WTC11 (cell line): ENCODE results near the gene DCUN1D1. TPM values are rescaled to one million over a fixed set of nuclear protein-coding genes. Genes with fewer than 3 reads are reported as not detected.

Experiments used
- ATAC-seq: fragments of 200-7000 bp; cut with Tn5 transposase; 2 replicates; pipeline ENCODE4 v1.10.0; 2021; ENCODE audit warnings: mild to moderate bottlenecking, moderate library complexity
- CTCF ChIA-PET: fragments of 300-600 bp; sonication (Branson Sonifier 250); formaldehyde crosslinking; loops from one replicate; lab custom pipeline; 2021; ENCODE audit warnings: antibody characterized with exemption; lab: Charles Lee
- POLR2A ChIA-PET: fragments of 350-600 bp; sonication (Branson Sonifier 250); formaldehyde crosslinking; loops from one replicate; lab custom pipeline; 2021; ENCODE audit warnings: antibody characterized with exemption; lab: Charles Lee
- DNase-seq: peaks from one replicate; pipeline ENCODE4 v3.0.0; 2021; ENCODE audit warnings: low spot score
- H3K27ac Mint-ChIP-seq: 2 replicates; pipeline ENCODE4 v1.8.0; 2021; ENCODE audit warnings: mixed read lengths
- H3K27me3 Mint-ChIP-seq: 2 replicates; pipeline ENCODE4 v1.8.0; 2021; ENCODE audit warnings: low read depth, mild to moderate bottlenecking, moderate library complexity, mixed read lengths
- H3K36me3 Mint-ChIP-seq: 2 replicates; pipeline ENCODE4 v1.8.0; 2021; ENCODE audit warnings: mixed read lengths
- H3K4me1 Mint-ChIP-seq: 2 replicates; pipeline ENCODE4 v1.8.0; 2022; ENCODE audit warnings: mixed read lengths
- H3K4me3 Mint-ChIP-seq: 2 replicates; pipeline ENCODE4 v1.8.0; 2021; ENCODE audit warnings: mild to moderate bottlenecking, moderate library complexity, mixed read lengths
- H3K9me3 Mint-ChIP-seq: 2 replicates; pipeline ENCODE4 v1.8.0; 2021; ENCODE audit warnings: mixed read lengths
- ARID4B ChIP-seq: sonication (generic); formaldehyde crosslinking; IDR thresholded peaks from 2 replicates; pipeline ENCODE4 v1.8.0; 2023; ENCODE audit warnings: missing genetic modification reagents, mild to moderate bottlenecking, borderline replicate concordance
- ATF1 ChIP-seq: sonication (generic); formaldehyde crosslinking; IDR thresholded peaks from 2 replicates; pipeline ENCODE4 v1.8.1; 2023; ENCODE audit warnings: mild to moderate bottlenecking, moderate library complexity, missing genetic modification reagents
- ERG ChIP-seq: fragments of 250-450 bp; sonication (Bioruptor Pico); IDR thresholded peaks from 2 replicates; pipeline ENCODE4 v1.8.0; 2021; ENCODE audit warnings: mild to moderate bottlenecking
- ETV6 ChIP-seq: sonication (generic); formaldehyde crosslinking; IDR thresholded peaks from 2 replicates; pipeline ENCODE4 v1.8.1; 2022; ENCODE audit warnings: mild to moderate bottlenecking, missing genetic modification reagents
- GRHL2 ChIP-seq: fragments of 250-450 bp; sonication (Bioruptor Pico); IDR thresholded peaks from 2 replicates; pipeline ENCODE4 v1.8.0; 2022; ENCODE audit warnings: mild to moderate bottlenecking, moderate library complexity; ENCODE audit not compliant: insufficient replicate concordance, severe bottlenecking
- HMGA2 ChIP-seq: fragments of 250-450 bp; sonication (Bioruptor Pico); IDR thresholded peaks from 2 replicates; pipeline ENCODE4 v1.4.0; 2021; ENCODE audit warnings: mild to moderate bottlenecking, moderate library complexity
- IRF1 ChIP-seq: sonication (generic); formaldehyde crosslinking; IDR thresholded peaks from 2 replicates; pipeline ENCODE4 v1.8.0; 2023; ENCODE audit warnings: missing genetic modification reagents
- NFATC4 ChIP-seq: fragments of 250-450 bp; sonication (Bioruptor Pico); IDR thresholded peaks from 2 replicates; pipeline ENCODE4 v1.9.0; 2021; ENCODE audit warnings: mild to moderate bottlenecking
- RELA ChIP-seq: sonication (generic); formaldehyde crosslinking; IDR thresholded peaks from 2 replicates; pipeline ENCODE4 v1.8.1; 2022; ENCODE audit warnings: missing genetic modification reagents, mild to moderate bottlenecking, borderline replicate concordance
- SMAD4 ChIP-seq: sonication (generic); formaldehyde crosslinking; IDR thresholded peaks from 2 replicates; pipeline ENCODE4 v1.8.0; 2022; ENCODE audit warnings: mild to moderate bottlenecking, missing genetic modification reagents
- ZNF317 ChIP-seq: sonication (generic); formaldehyde crosslinking; IDR thresholded peaks from 2 replicates; pipeline ENCODE4 v1.8.1; 2023; ENCODE audit warnings: low read depth, mild to moderate bottlenecking, moderate library complexity, missing genetic modification reagents, borderline replicate concordance
- ZNF671 ChIP-seq: fragments of 250-450 bp; sonication (Bioruptor Pico); IDR thresholded peaks from 2 replicates; pipeline ENCODE4 v1.8.0; 2021; ENCODE audit warnings: mild to moderate bottlenecking
- total RNA-seq: library from RNA; stranded (reverse); gene quantifications from 3 replicates; pipeline ENCODE4 v1.2.3, GENCODE V29; 2021
- TF ChIP-seq, protein P1 (sequence below): fragments of 250-450 bp; sonication (Bioruptor Pico); conservative IDR thresholded peaks from 2 replicates; pipeline ENCODE4 v1.9.0; 2021; ENCODE audit warnings: mild to moderate bottlenecking
- TF ChIP-seq, protein P2 (sequence below): sonication (generic); formaldehyde crosslinking; IDR thresholded peaks from 2 replicates; pipeline ENCODE4 v1.8.0; 2022; ENCODE audit warnings: missing genetic modification reagents

The DCUN1D1 gene
- total RNA-seq, 1 experiment from 2014 or later, result 64.5 TPM

GRCh38 chr3:182914341-182914740 lies 66.0 kb downstream of the DCUN1D1 start (continued):
- TF ChIP-seq ARID4B (CRISPR knock-in tag) (no peak), ZNF671 (CRISPR knock-in tag) (no peak), NFATC4 (CRISPR knock-in tag) (no peak), SMAD4 (CRISPR knock-in tag) (no peak), HMGA2 (no peak), GRHL2 (CRISPR knock-in tag) (no peak), ETV6 (no peak), ZNF317 (CRISPR knock-in tag) (no peak)
- TF ChIP-seq, protein P1, sequence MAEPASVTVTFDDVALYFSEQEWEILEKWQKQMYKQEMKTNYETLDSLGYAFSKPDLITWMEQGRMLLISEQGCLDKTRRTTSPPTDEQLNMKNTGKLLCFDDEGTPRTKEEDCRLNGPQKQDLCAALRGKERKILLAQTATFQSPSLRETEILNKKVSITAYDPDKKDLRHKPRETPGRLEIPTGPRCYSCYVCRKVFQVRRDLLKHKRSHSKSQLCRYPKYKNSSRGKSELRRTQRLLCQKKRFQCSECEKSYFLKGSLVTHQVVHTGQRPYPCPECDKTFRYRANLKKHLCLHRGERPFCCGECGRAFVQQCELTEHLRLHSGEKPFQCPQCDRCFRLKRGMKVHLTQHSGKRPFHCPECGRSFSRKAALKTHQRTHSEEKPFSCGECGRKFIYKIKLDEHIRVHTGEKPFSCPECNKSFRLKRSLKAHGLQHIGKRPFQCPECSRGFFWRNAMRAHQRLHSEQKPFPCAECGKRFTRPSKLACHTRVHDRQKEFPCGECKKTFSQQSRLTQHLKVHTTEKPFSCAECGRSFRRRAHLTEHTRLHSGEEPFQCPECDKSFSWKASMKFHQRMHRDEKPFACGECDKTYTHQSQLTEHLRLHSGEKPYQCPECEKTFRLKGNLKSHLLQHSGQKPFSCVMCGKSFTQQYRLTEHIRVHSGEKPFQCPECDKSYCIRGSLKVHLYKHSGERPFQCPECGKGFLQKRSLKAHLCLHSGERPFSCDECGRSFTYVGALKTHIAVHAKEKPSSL, result no peak
- TF ChIP-seq, protein P2, sequence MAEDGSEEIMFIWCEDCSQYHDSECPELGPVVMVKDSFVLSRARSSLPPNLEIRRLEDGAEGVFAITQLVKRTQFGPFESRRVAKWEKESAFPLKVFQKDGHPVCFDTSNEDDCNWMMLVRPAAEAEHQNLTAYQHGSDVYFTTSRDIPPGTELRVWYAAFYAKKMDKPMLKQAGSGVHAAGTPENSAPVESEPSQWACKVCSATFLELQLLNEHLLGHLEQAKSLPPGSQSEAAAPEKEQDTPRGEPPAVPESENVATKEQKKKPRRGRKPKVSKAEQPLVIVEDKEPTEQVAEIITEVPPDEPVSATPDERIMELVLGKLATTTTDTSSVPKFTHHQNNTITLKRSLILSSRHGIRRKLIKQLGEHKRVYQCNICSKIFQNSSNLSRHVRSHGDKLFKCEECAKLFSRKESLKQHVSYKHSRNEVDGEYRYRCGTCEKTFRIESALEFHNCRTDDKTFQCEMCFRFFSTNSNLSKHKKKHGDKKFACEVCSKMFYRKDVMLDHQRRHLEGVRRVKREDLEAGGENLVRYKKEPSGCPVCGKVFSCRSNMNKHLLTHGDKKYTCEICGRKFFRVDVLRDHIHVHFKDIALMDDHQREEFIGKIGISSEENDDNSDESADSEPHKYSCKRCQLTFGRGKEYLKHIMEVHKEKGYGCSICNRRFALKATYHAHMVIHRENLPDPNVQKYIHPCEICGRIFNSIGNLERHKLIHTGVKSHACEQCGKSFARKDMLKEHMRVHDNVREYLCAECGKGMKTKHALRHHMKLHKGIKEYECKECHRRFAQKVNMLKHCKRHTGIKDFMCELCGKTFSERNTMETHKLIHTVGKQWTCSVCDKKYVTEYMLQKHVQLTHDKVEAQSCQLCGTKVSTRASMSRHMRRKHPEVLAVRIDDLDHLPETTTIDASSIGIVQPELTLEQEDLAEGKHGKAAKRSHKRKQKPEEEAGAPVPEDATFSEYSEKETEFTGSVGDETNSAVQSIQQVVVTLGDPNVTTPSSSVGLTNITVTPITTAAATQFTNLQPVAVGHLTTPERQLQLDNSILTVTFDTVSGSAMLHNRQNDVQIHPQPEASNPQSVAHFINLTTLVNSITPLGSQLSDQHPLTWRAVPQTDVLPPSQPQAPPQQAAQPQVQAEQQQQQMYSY, result no peak

DNA sequence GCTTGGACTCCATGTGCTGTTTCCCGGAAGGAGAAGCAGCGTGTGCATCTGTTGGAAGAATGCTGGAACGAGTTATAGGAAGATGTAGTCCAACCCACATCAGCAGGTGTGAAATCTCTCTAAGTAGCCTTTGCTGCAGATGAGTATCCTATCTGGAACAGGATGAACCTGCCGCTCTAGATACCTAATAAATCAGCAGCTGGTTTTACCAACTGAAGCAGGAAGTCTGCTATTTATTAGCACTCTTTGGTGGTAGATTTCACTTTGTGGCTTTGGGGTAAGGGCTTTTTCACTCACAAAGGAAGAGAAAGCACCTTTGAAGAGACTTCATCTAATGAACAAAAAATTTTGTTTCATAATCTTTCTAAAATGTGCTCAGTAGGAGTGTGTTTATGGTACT lies 66.4 kb downstream of the DCUN1D1 start:
- Mint-ChIP-seq H3K36me3 (no peaks in the 10 kb centered on the region), H3K9me3 (no peaks in the 10 kb centered on the region), H3K27me3 (no peaks in the 10 kb centered on the region), H3K27ac (no peak overlapping the region), H3K4me1 (no peaks in the 10 kb centered on the region), H3K4me3 (no peak overlapping the region)
- CTCF ChIA-PET, result interaction anchor here (1.4 kb wide), 1 partner anchor 10 kb away, joined by 4 read pairs; no protein-coding TSS in a partner anchor
- POLR2A ChIA-PET, result no interaction called here
- ATAC-seq (no peak), DNase-seq (no peak)
- TF ChIP-seq RELA (CRISPR knock-in tag), result no peak

GRCh38 chr3:182912474-182912873 lies 67.9 kb downstream of the DCUN1D1 start:
- Mint-ChIP-seq H3K4me3 (no peak overlapping the region), H3K9me3 (no peaks in the 10 kb centered on the region), H3K27ac (no peak overlapping the region), H3K27me3 (no peaks in the 10 kb centered on the region), H3K36me3 (no peaks in the 10 kb centered on the region), H3K4me1 (no peaks in the 10 kb centered on the region)
- ATAC-seq (no peak), DNase-seq (no peak)
- ChIA-PET POLR2A (no interaction called here), CTCF (interaction anchor here (0.7 to 1.3 kb wide), 3 partner anchors 8 to 187 kb away, joined by 3 to 4 read pairs (median 4); partner anchors contain the start of gene MCCC1)
- TF ChIP-seq ATF1, result no peak
- TF ChIP-seq IRF1 (CRISPR knock-in tag), result no peak
- no peak for TF ChIP-seq ERG (CRISPR knock-in tag)
